ENCODE results near the gene NKAIN1.

Gene NKAIN1

GRCh38 chr1:31221072-31221471, 18.6 kb downstream of the NKAIN1 start:
- no peak overlapping the region for H3K4me3 ChIP-seq (ENCODE audit: low read depth, low read length)
- H3K27me3 ChIP-seq (replicated peaks): peaks cover 6% of the 10 kb centered on the region
- no peaks in the 10 kb centered on the region for H3K36me3 ChIP-seq (replicated peaks)
- H3K27ac ChIP-seq: no peak overlapping the region
- in situ Hi-C loops (cut with HindIII; ENCODE audit: low pct_ligation_motif_present, low sequenced_read_pairs): no loop called here
- DNase-seq: no peak
- no peak for TF ChIP-seq CTCF (IDR thresholded peaks at IDR 0.05; ENCODE audit: low read depth, low read length, missing control alignments)

GRCh38 chr1:31219489-31219888, 20.2 kb downstream of the NKAIN1 start:
- peaks cover 12% of the 10 kb centered on the region for H3K27me3 ChIP-seq (replicated peaks)
- H3K36me3 ChIP-seq (replicated peaks): no peaks in the 10 kb centered on the region
- in situ Hi-C loops (cut with HindIII; ENCODE audit: low pct_ligation_motif_present, low sequenced_read_pairs): no loop called here
- no peak for DNase-seq
- no peak overlapping the region for H3K4me3 ChIP-seq (ENCODE audit: low read depth, low read length)
- TF ChIP-seq CTCF (IDR thresholded peaks at IDR 0.05; ENCODE audit: low read depth, low read length, missing control alignments): no peak
- no peak overlapping the region for H3K27ac ChIP-seq

GRCh38 chr1:31218705-31219104, 21.0 kb downstream of the NKAIN1 start:
- H3K36me3 ChIP-seq (replicated peaks): no peaks in the 10 kb centered on the region
- H3K27ac ChIP-seq: no peak overlapping the region
- no peak overlapping the region for H3K4me3 ChIP-seq (ENCODE audit: low read depth, low read length)
- no peak for TF ChIP-seq CTCF (IDR thresholded peaks at IDR 0.05; ENCODE audit: low read depth, low read length, missing control alignments)
- in situ Hi-C loops (cut with HindIII; ENCODE audit: low pct_ligation_motif_present, low sequenced_read_pairs): no loop called here
- DNase-seq: no peak
- H3K27me3 ChIP-seq (replicated peaks): peaks cover 9% of the 10 kb centered on the region

DNA sequence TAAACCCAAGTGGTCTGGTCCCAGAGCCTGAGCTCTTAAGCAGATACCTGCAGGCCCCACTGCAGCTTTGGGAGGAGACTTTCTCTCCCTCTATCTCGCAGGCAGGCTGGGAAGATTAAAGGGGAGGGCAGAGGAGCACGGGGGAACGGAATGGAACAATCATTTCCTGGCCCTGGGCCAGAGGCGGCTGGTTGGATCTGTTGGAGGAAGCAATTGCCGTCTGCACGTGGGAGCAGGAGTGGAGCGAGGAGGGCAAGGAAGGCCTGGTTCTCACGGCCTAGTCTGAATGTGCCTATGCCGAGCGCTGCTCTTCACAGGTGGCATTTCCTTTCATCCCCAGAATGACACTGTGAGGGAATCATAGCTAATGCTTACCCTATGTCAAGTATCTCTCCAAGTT, 23.7 kb downstream of the NKAIN1 start:
- peak; percentile 27 for DNase-seq
- H3K4me3 ChIP-seq (ENCODE audit: low read depth, low read length): no peak overlapping the region
- in situ Hi-C loops (cut with HindIII; ENCODE audit: low pct_ligation_motif_present, low sequenced_read_pairs): no loop called here
- TF ChIP-seq CTCF (IDR thresholded peaks at IDR 0.05; ENCODE audit: low read depth, low read length, missing control alignments): no peak
- H3K27ac ChIP-seq: no peak overlapping the region
- H3K36me3 ChIP-seq (replicated peaks): no peaks in the 10 kb centered on the region
- peaks cover 9% of the 10 kb centered on the region for H3K27me3 ChIP-seq (replicated peaks)

DNA sequence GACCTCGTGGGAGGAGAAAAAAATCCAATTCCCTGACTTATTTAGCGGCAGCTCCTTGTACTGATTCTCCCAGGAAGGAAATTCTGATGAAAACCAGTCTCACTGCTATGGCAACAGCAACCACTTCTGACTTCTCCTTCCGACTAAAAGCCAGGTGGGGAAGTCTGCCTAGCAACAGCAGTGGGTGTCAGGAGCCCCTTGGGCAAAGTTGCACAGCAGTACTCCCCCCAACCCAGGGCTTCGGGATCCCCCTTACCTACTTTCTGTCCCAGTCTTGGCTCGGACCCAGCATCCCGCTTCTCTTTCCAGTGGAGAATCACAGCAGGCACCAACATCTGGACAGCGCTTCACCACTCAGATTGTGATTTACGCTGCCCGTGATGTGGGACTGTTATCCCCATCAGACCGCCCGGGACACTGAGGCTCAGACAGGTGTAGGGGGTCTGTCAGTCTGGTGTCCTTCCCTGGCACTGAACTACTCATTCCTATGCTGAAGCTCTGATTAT, 24.6 kb downstream of the NKAIN1 start:
- H3K36me3 ChIP-seq (replicated peaks): no peaks in the 10 kb centered on the region
- no peak overlapping the region for H3K27ac ChIP-seq
- TF ChIP-seq CTCF (IDR thresholded peaks at IDR 0.05; ENCODE audit: low read depth, low read length, missing control alignments): no peak
- H3K27me3 ChIP-seq (replicated peaks): peaks cover 9% of the 10 kb centered on the region
- H3K4me3 ChIP-seq (ENCODE audit: low read depth, low read length): no peak overlapping the region
- in situ Hi-C loops (cut with HindIII; ENCODE audit: low pct_ligation_motif_present, low sequenced_read_pairs): no loop called here
- DNase-seq: no peak

DNA sequence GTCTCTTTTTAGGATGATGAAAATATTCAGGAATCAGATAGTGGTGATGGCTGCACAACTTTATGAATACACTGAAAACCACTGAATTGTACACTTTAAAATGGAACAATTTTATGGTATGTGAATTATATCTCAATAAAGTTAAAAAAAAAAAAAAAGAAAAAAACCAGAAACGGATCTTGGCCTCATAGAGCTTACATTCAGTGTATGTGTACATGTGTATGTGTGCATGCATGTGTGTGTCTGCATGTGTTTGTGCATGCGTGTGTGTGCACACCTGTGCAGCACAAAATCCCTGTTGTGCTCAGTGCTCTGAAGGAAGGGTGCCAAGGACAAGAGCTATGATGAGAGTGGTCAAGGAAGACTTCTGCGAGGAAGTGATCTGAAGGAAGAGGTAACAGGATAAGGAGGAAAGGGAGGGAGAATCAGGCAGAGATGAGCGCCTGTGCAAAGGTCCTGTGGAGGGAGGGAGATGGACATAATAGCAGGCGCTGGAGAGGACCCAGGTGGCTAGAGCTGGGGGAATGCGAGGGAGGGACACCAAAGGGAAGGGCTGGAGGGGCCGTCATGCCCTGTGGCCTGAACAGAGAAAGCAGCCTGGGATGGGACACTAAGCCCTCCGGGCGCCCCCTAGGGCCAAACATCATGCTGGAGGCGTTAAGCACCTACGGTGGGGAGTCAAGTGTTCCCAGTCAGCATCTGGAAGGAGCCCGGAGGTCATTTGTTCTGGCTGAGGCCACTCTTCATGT, 25.2 kb downstream of the NKAIN1 start:
- in situ Hi-C loops (cut with HindIII; ENCODE audit: low pct_ligation_motif_present, low sequenced_read_pairs): no loop called here
- no peak overlapping the region for H3K4me3 ChIP-seq (ENCODE audit: low read depth, low read length)
- DNase-seq: no peak
- TF ChIP-seq CTCF (IDR thresholded peaks at IDR 0.05; ENCODE audit: low read depth, low read length, missing control alignments): peak; percentile 35
- H3K36me3 ChIP-seq (replicated peaks): no peaks in the 10 kb centered on the region
- H3K27me3 ChIP-seq (replicated peaks): peaks cover 9% of the 10 kb centered on the region
- no peak overlapping the region for H3K27ac ChIP-seq

All from brain microvascular endothelial cell (primary cell).